ENCODE results near the gene CTDP1.

Gene CTDP1

GRCh38 chr18:79787527-79787864 lies 107.9 kb downstream of the CTDP1 start:
- Histone ChIP-seq H3K4me2 (ENCODE audit: low read depth, low read length, poor library complexity, severe bottlenecking) (no peak overlapping the region), H3K4me3 (ENCODE audit: low read length, poor library complexity, severe bottlenecking) (no peak overlapping the region), H3K9me2 (replicated peaks; ENCODE audit: low read depth, low read length) (no peaks in the 10 kb centered on the region), H3K79me2 (ENCODE audit: insufficient read depth, low read length) (no peaks in the 10 kb centered on the region), H3K9ac (ENCODE audit: low read depth, low read length, poor library complexity, severe bottlenecking) (no peak overlapping the region), H3K27me3 (ENCODE audit: insufficient read depth, low read length, poor library complexity, severe bottlenecking) (no peaks in the 10 kb centered on the region), H3F3A (ENCODE audit: low read depth) (no peaks in the 10 kb centered on the region), H2AFZ (ENCODE audit: low read length) (no peak overlapping the region), H3K36me3 (ENCODE audit: insufficient read depth, low read length) (no peaks in the 10 kb centered on the region), H3K9me3 (ENCODE audit: insufficient read depth, low read depth, low read length) (peaks cover 27% of the 10 kb centered on the region; the same call in 1 of the 2 replicates), H3K4me1 (ENCODE audit: insufficient read depth, low read length, poor library complexity, severe bottlenecking) (no peaks in the 10 kb centered on the region), H4K20me1 (ENCODE audit: insufficient read depth, low read length, poor library complexity, severe bottlenecking) (no peaks in the 10 kb centered on the region)
- TF ChIP-seq EZH2phosphoT487 (IDR thresholded peaks at IDR 0.05; ENCODE audit: borderline replicate concordance): no peak
- no peak for TF ChIP-seq CTCF (conservative IDR thresholded peaks at IDR 0.05; ENCODE audit: low read length)

- TF ChIP-seq CTCF (conservative IDR thresholded peaks at IDR 0.05; ENCODE audit: low read length) (no peak), EZH2phosphoT487 (IDR thresholded peaks at IDR 0.05; ENCODE audit: borderline replicate concordance) (no peak)
- no peak overlapping the region for H3K4me3 ChIP-seq (ENCODE audit: low read length, poor library complexity, severe bottlenecking)
- H2AFZ ChIP-seq (ENCODE audit: low read length): no peak overlapping the region
- H3K4me1 ChIP-seq (ENCODE audit: insufficient read depth, low read length, poor library complexity, severe bottlenecking): no peaks in the 10 kb centered on the region
- no peaks in the 10 kb centered on the region for H3K27me3 ChIP-seq (ENCODE audit: insufficient read depth, low read length, poor library complexity, severe bottlenecking)
- H3K9me2 ChIP-seq (replicated peaks; ENCODE audit: low read depth, low read length): no peaks in the 10 kb centered on the region
- peaks cover 23% of the 10 kb centered on the region; the same call in 1 of the 2 replicates for H3K9me3 ChIP-seq (ENCODE audit: insufficient read depth, low read depth, low read length)
- H3K4me2 ChIP-seq (ENCODE audit: low read depth, low read length, poor library complexity, severe bottlenecking): no peak overlapping the region
- no peak overlapping the region for H3K9ac ChIP-seq (ENCODE audit: low read depth, low read length, poor library complexity, severe bottlenecking)
- no peaks in the 10 kb centered on the region for H3K79me2 ChIP-seq (ENCODE audit: insufficient read depth, low read length)
- H4K20me1 ChIP-seq (ENCODE audit: insufficient read depth, low read length, poor library complexity, severe bottlenecking): no peaks in the 10 kb centered on the region
- H3K36me3 ChIP-seq (ENCODE audit: insufficient read depth, low read length): no peaks in the 10 kb centered on the region
- H3F3A ChIP-seq (ENCODE audit: low read depth): no peaks in the 10 kb centered on the region
These were observed 108.5 kb downstream of the CTDP1 start for GRCh38 chr18:79787865-79788733.

GRCh38 chr18:79788734-79789085 lies 109.1 kb downstream of the CTDP1 start:
- H3K9me3 ChIP-seq (ENCODE audit: insufficient read depth, low read depth, low read length): peaks cover 22% of the 10 kb centered on the region; the same call in 1 of the 2 replicates
- no peaks in the 10 kb centered on the region for H3K4me1 ChIP-seq (ENCODE audit: insufficient read depth, low read length, poor library complexity, severe bottlenecking)
- H3K36me3 ChIP-seq (ENCODE audit: insufficient read depth, low read length): no peaks in the 10 kb centered on the region
- no peak overlapping the region for H2AFZ ChIP-seq (ENCODE audit: low read length)
- no peak overlapping the region for H3K9ac ChIP-seq (ENCODE audit: low read depth, low read length, poor library complexity, severe bottlenecking)
- no peaks in the 10 kb centered on the region for H3K27me3 ChIP-seq (ENCODE audit: insufficient read depth, low read length, poor library complexity, severe bottlenecking)
- no peaks in the 10 kb centered on the region for H3K9me2 ChIP-seq (replicated peaks; ENCODE audit: low read depth, low read length)
- H3K79me2 ChIP-seq (ENCODE audit: insufficient read depth, low read length): no peaks in the 10 kb centered on the region
- H4K20me1 ChIP-seq (ENCODE audit: insufficient read depth, low read length, poor library complexity, severe bottlenecking): no peaks in the 10 kb centered on the region
- no peak overlapping the region for H3K4me2 ChIP-seq (ENCODE audit: low read depth, low read length, poor library complexity, severe bottlenecking)
- TF ChIP-seq EZH2phosphoT487 (IDR thresholded peaks at IDR 0.05; ENCODE audit: borderline replicate concordance) (no peak), CTCF (conservative IDR thresholded peaks at IDR 0.05; ENCODE audit: low read length) (no peak)
- H3K4me3 ChIP-seq (ENCODE audit: low read length, poor library complexity, severe bottlenecking): no peak overlapping the region
- no peaks in the 10 kb centered on the region for H3F3A ChIP-seq (ENCODE audit: low read depth)

Measured in Loucy (cell line).